ENCODE data around the gene DACT1. TPM values are rescaled to one million over a fixed set of nuclear protein-coding genes. Genes with fewer than 3 reads are reported as not detected.

The DACT1 gene
- total and polyA plus RNA-seq, 2 donors (not counting 1 experiment from before 2014, with no cell fraction given), result 10.2 to 10.6 TPM

- Histone ChIP-seq H2AFZ (ENCODE audit: low read length) (no peak overlapping the region), H3K79me2 (ENCODE audit: control insufficient read depth, insufficient read depth, low read length) (no peaks in the 10 kb centered on the region), H3K9me3 (ENCODE audit: control insufficient read depth, insufficient read depth, low read depth, low read length) (no peaks in the 10 kb centered on the region), H3K27me3 (ENCODE audit: control insufficient read depth, insufficient read depth, low read length) (no peaks in the 10 kb centered on the region), H3K9ac (ENCODE audit: insufficient read depth, low read length) (no peak overlapping the region), H3K4me1 (ENCODE audit: control insufficient read depth, extremely low read depth, insufficient read depth, low read length) (no peaks in the 10 kb centered on the region), H3K36me3 (ENCODE audit: control insufficient read depth, insufficient read depth, low read length) (no peaks in the 10 kb centered on the region), H3K4me3 (replicated peaks in 1 of 4; ENCODE audit: control extremely low read depth in 1 of 4, insufficient read depth in 1 of 4, low read depth in 3 of 4, low read length in 4 of 4) (no peak overlapping the region), H3K27ac (ENCODE audit: insufficient read depth, low read length) (no peak overlapping the region), H4K20me1 (ENCODE audit: control insufficient read depth, extremely low read depth, insufficient read depth, low read length) (no peaks in the 10 kb centered on the region), H3K4me2 (ENCODE audit: extremely low read depth, insufficient read depth, low read length) (no peak overlapping the region)
- DNase-seq (ENCODE audit: low read depth in 2 of 2), result no peak
- TF ChIP-seq CTCF (conservative IDR thresholded peaks at IDR 0.05 in 1 of 2, IDR thresholded peaks at IDR 0.05 in 1 of 2; ENCODE audit: low read depth in 1 of 2, low read length in 2 of 2) (no peak), EZH2 (IDR thresholded peaks at IDR 0.05; ENCODE audit: low read length, missing control alignments) (no peak)
These were observed 38.1 kb upstream of the DACT1 start for GRCh38 chr14:58599707-58600106.

GRCh38 chr14:58605465-58605864, 32.3 kb upstream of the DACT1 start:
- no peak for TF ChIP-seq EZH2 (IDR thresholded peaks at IDR 0.05; ENCODE audit: low read length, missing control alignments)
- no peak for TF ChIP-seq CTCF (conservative IDR thresholded peaks at IDR 0.05 in 1 of 2, IDR thresholded peaks at IDR 0.05 in 1 of 2; ENCODE audit: low read depth in 1 of 2, low read length in 2 of 2)

GRCh38 chr14:58607131-58607951, 30.4 kb upstream of the DACT1 start:
- H3K4me2 ChIP-seq (ENCODE audit: extremely low read depth, insufficient read depth, low read length), result no peak overlapping the region
- no peak overlapping the region for H3K4me3 ChIP-seq (replicated peaks in 1 of 4; ENCODE audit: control extremely low read depth in 1 of 4, insufficient read depth in 1 of 4, low read depth in 3 of 4, low read length in 4 of 4)
- no peaks in the 10 kb centered on the region for H3K9me3 ChIP-seq (ENCODE audit: control insufficient read depth, insufficient read depth, low read depth, low read length)
- no peaks in the 10 kb centered on the region for H3K27me3 ChIP-seq (ENCODE audit: control insufficient read depth, insufficient read depth, low read length)
- H3K9ac ChIP-seq (ENCODE audit: insufficient read depth, low read length), result no peak overlapping the region
- no peak overlapping the region for H2AFZ ChIP-seq (ENCODE audit: low read length)
- H3K36me3 ChIP-seq (ENCODE audit: control insufficient read depth, insufficient read depth, low read length), result no peaks in the 10 kb centered on the region
- no peak overlapping the region for H3K27ac ChIP-seq (ENCODE audit: insufficient read depth, low read length)
- no peaks in the 10 kb centered on the region for H3K79me2 ChIP-seq (ENCODE audit: control insufficient read depth, insufficient read depth, low read length)
- no peaks in the 10 kb centered on the region for H4K20me1 ChIP-seq (ENCODE audit: control insufficient read depth, extremely low read depth, insufficient read depth, low read length)
- DNase-seq (ENCODE audit: low read depth in 2 of 2), result peak in 1 of 2 donors; percentile 21
- peaks cover 5% of the 10 kb centered on the region for H3K4me1 ChIP-seq (ENCODE audit: control insufficient read depth, extremely low read depth, insufficient read depth, low read length)
- TF ChIP-seq CTCF (conservative IDR thresholded peaks at IDR 0.05 in 1 of 2, IDR thresholded peaks at IDR 0.05 in 1 of 2; ENCODE audit: low read depth in 1 of 2, low read length in 2 of 2), result no peak
- TF ChIP-seq EZH2 (IDR thresholded peaks at IDR 0.05; ENCODE audit: low read length, missing control alignments), result no peak

More at GRCh38 chr14:58605465-58605864, 32.3 kb upstream of the DACT1 start:
- H3K4me1 ChIP-seq (ENCODE audit: control insufficient read depth, extremely low read depth, insufficient read depth, low read length), result peaks cover 5% of the 10 kb centered on the region
- H3K9me3 ChIP-seq (ENCODE audit: control insufficient read depth, insufficient read depth, low read depth, low read length), result no peaks in the 10 kb centered on the region
- H2AFZ ChIP-seq (ENCODE audit: low read length), result no peak overlapping the region
- H3K4me2 ChIP-seq (ENCODE audit: extremely low read depth, insufficient read depth, low read length), result no peak overlapping the region
- H3K79me2 ChIP-seq (ENCODE audit: control insufficient read depth, insufficient read depth, low read length), result no peaks in the 10 kb centered on the region
- no peaks in the 10 kb centered on the region for H3K36me3 ChIP-seq (ENCODE audit: control insufficient read depth, insufficient read depth, low read length)
- DNase-seq (ENCODE audit: low read depth in 2 of 2), result no peak
- no peaks in the 10 kb centered on the region for H3K27me3 ChIP-seq (ENCODE audit: control insufficient read depth, insufficient read depth, low read length)
- no peaks in the 10 kb centered on the region for H4K20me1 ChIP-seq (ENCODE audit: control insufficient read depth, extremely low read depth, insufficient read depth, low read length)
- no peak overlapping the region for H3K4me3 ChIP-seq (replicated peaks in 1 of 4; ENCODE audit: control extremely low read depth in 1 of 4, insufficient read depth in 1 of 4, low read depth in 3 of 4, low read length in 4 of 4)
- H3K9ac ChIP-seq (ENCODE audit: insufficient read depth, low read length), result no peak overlapping the region
- H3K27ac ChIP-seq (ENCODE audit: insufficient read depth, low read length), result no peak overlapping the region

All from fibroblast of lung (primary cell).